ENCODE results near the gene NOL6.

Gene NOL6

GRCh38 chr9:33450621-33451146 is 23.0 kb downstream of the NOL6 start:
- no peak for DNase-seq (ENCODE audit: low read depth)

GRCh38 chr9:33449715-33450114 is 24.0 kb downstream of the NOL6 start:
- DNase-seq (ENCODE audit: low read depth): no peak

- DNase-seq (ENCODE audit: low read depth): no peak
Observed at GRCh38 chr9:33447799-33448553, 25.7 kb downstream of the NOL6 start.

- peak; percentile 59 for DNase-seq (ENCODE audit: low read depth)
Observed at GRCh38 chr9:33446946-33447798, 26.6 kb downstream of the NOL6 start, which contains the start of gene AQP3. Gene AQP3 (minus strand): TSS chr9:33447593. CDS start chr9:33447530, 63 bp downstream.

- peak; percentile 28 for DNase-seq (ENCODE audit: low read depth)
Observed at GRCh38 chr9:33446240-33446945, 27.3 kb downstream of the NOL6 start.

- no peak for DNase-seq (ENCODE audit: low read depth)
Observed at GRCh38 chr9:33445389-33446239, 28.1 kb downstream of the NOL6 start.

GRCh38 chr9:33443464-33444154 is 30.1 kb downstream of the NOL6 start:
- no peak for DNase-seq (ENCODE audit: low read depth)

GRCh38 chr9:33443047-33443446 is 30.7 kb downstream of the NOL6 start:
- no peak for DNase-seq (ENCODE audit: low read depth)

GRCh38 chr9:33442125-33442524 is 31.6 kb downstream of the NOL6 start:
- no peak for DNase-seq (ENCODE audit: low read depth)

- no peak for DNase-seq (ENCODE audit: low read depth)
Observed at GRCh38 chr9:33440609-33441008, 33.1 kb downstream of the NOL6 start.

- no peak for DNase-seq (ENCODE audit: low read depth)
Observed at GRCh38 chr9:33440204-33440603, 33.5 kb downstream of the NOL6 start.

- no peak for DNase-seq (ENCODE audit: low read depth)
Observed at GRCh38 chr9:33439731-33440130, 34.0 kb downstream of the NOL6 start.

- no peak for DNase-seq (ENCODE audit: low read depth)
Observed at GRCh38 chr9:33438926-33439680, 34.6 kb downstream of the NOL6 start.

- DNase-seq (ENCODE audit: low read depth): no peak
Observed at GRCh38 chr9:33437898-33438297, 35.8 kb downstream of the NOL6 start.

- DNase-seq (ENCODE audit: low read depth): no peak
Observed at GRCh38 chr9:33437205-33437604, 36.5 kb downstream of the NOL6 start.

GRCh38 chr9:33436445-33436844 is 37.3 kb downstream of the NOL6 start:
- no peak for DNase-seq (ENCODE audit: low read depth)

GRCh38 chr9:33435821-33436277 is 37.9 kb downstream of the NOL6 start:
- no peak for DNase-seq (ENCODE audit: low read depth)

GRCh38 chr9:33434317-33435105 is 39.2 kb downstream of the NOL6 start:
- DNase-seq (ENCODE audit: low read depth): no peak

- DNase-seq (ENCODE audit: low read depth): no peak
Observed at GRCh38 chr9:33433871-33434270, 39.9 kb downstream of the NOL6 start.
